ENCODE measurements around the gene ECHDC1.

GRCh38 chr6:127276331-127276730 lies 67.1 kb downstream of the ECHDC1 start:
- TF ChIP-seq, protein P1, sequence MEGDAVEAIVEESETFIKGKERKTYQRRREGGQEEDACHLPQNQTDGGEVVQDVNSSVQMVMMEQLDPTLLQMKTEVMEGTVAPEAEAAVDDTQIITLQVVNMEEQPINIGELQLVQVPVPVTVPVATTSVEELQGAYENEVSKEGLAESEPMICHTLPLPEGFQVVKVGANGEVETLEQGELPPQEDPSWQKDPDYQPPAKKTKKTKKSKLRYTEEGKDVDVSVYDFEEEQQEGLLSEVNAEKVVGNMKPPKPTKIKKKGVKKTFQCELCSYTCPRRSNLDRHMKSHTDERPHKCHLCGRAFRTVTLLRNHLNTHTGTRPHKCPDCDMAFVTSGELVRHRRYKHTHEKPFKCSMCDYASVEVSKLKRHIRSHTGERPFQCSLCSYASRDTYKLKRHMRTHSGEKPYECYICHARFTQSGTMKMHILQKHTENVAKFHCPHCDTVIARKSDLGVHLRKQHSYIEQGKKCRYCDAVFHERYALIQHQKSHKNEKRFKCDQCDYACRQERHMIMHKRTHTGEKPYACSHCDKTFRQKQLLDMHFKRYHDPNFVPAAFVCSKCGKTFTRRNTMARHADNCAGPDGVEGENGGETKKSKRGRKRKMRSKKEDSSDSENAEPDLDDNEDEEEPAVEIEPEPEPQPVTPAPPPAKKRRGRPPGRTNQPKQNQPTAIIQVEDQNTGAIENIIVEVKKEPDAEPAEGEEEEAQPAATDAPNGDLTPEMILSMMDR (IDR thresholded peaks at IDR 0.05; ENCODE audit: low read length) = no peak
- TF ChIP-seq EZH2 (IDR thresholded peaks at IDR 0.05; ENCODE audit: borderline replicate concordance, low read length) = no peak

Measured in OCI-LY1 (cell line).